NCI-H2227 (cell line): ENCODE data around the gene C15orf62.
A peak's percentile ranks its signal among the peaks of the same experiment; 100 is the strongest.

Experiments used
- DNase-seq: peaks from one replicate; lab custom pipeline; 2025; ENCODE audit not compliant: unreplicated experiment; lab: John Stamatoyannopoulos, UW

The C15orf62 gene

GRCh38 chr15:40775740-40776536, 6.2 kb downstream of the C15orf62 start:
- DNase-seq, result no peak

- DNase-seq, result no peak
Measured at GRCh38 chr15:40776537-40777141, 6.9 kb downstream of the C15orf62 start.

GRCh38 chr15:40782609-40783227, 12.9 kb downstream of the C15orf62 start:
- peak; percentile 65 for DNase-seq

- no peak for DNase-seq
Measured at GRCh38 chr15:40785164-40785563, 15.4 kb downstream of the C15orf62 start.

- no peak for DNase-seq
Measured at GRCh38 chr15:40785814-40786213, 16.0 kb downstream of the C15orf62 start.

- no peak for DNase-seq
Measured at GRCh38 chr15:40787344-40787841, 17.6 kb downstream of the C15orf62 start.

- no peak for DNase-seq
Measured at GRCh38 chr15:40787991-40788390, 18.2 kb downstream of the C15orf62 start.

GRCh38 chr15:40789119-40789518, 19.3 kb downstream of the C15orf62 start:
- DNase-seq, result no peak

- DNase-seq, result no peak
Measured at GRCh38 chr15:40789999-40790398, 20.2 kb downstream of the C15orf62 start.

GRCh38 chr15:40790718-40791117, 20.9 kb downstream of the C15orf62 start:
- DNase-seq, result no peak

- DNase-seq, result no peak
Measured at GRCh38 chr15:40792394-40792793, 22.6 kb downstream of the C15orf62 start.

GRCh38 chr15:40793216-40793989, 23.6 kb downstream of the C15orf62 start:
- DNase-seq, result no peak

- no peak for DNase-seq
Measured at GRCh38 chr15:40796041-40796440, 26.3 kb downstream of the C15orf62 start.

GRCh38 chr15:40796512-40796911, 26.7 kb downstream of the C15orf62 start:
- no peak for DNase-seq

GRCh38 chr15:40799523-40799922, 29.7 kb downstream of the C15orf62 start:
- no peak for DNase-seq

GRCh38 chr15:40803076-40803475, 33.3 kb downstream of the C15orf62 start:
- DNase-seq, result no peak

- no peak for DNase-seq
Measured at GRCh38 chr15:40803688-40804087, 33.9 kb downstream of the C15orf62 start.

- DNase-seq, result no peak
Measured at GRCh38 chr15:40806672-40807027, 36.9 kb downstream of the C15orf62 start.

- DNase-seq, result peak; percentile 94
Measured at GRCh38 chr15:40807028-40807887, 37.5 kb downstream of the C15orf62 start, which contains the start of the genes DNAJC17 and ZFYVE19. DNAJC17 (minus strand) TSS chr15:40807473; CDS start chr15:40807446, 27 bp downstream. ZFYVE19 (plus strand) TSS chr15:40807089; CDS start chr15:40807590, 501 bp downstream.

- no peak for DNase-seq
Measured at GRCh38 chr15:40807888-40808461, 38.2 kb downstream of the C15orf62 start.
